ENCODE data around the gene SUN3.

The SUN3 gene

GRCh38 chr7:48045195-48045765, 16.4 kb upstream of the SUN3 start:
- in situ Hi-C loops (cut with MboI; ENCODE audit: low pct_unique_long_range_greater_than_20kb, low sequenced_read_pairs, unreplicated experiment), result no loop called here
- no peak for TF ChIP-seq CTCF (IDR thresholded peaks at IDR 0.05; ENCODE audit: extremely low read depth, insufficient read depth, missing control alignments)
- no peak for DNase-seq (ENCODE audit: low spot score)

- DNase-seq (ENCODE audit: low spot score), result no peak
Observed at GRCh38 chr7:48042636-48043035, 13.7 kb upstream of the SUN3 start.

GRCh38 chr7:48042216-48042615, 13.3 kb upstream of the SUN3 start:
- in situ Hi-C loops (cut with MboI; ENCODE audit: low pct_unique_long_range_greater_than_20kb, low sequenced_read_pairs, unreplicated experiment), result no loop called here
- DNase-seq (ENCODE audit: low spot score), result no peak
- TF ChIP-seq CTCF (IDR thresholded peaks at IDR 0.05; ENCODE audit: extremely low read depth, insufficient read depth, missing control alignments), result no peak

More at GRCh38 chr7:48042636-48043035, 13.7 kb upstream of the SUN3 start:
- no peak for TF ChIP-seq CTCF (IDR thresholded peaks at IDR 0.05; ENCODE audit: extremely low read depth, insufficient read depth, missing control alignments)
- in situ Hi-C loops (cut with MboI; ENCODE audit: low pct_unique_long_range_greater_than_20kb, low sequenced_read_pairs, unreplicated experiment), result no loop called here

- in situ Hi-C loops (cut with MboI; ENCODE audit: low pct_unique_long_range_greater_than_20kb, low sequenced_read_pairs, unreplicated experiment), result no loop called here
- DNase-seq (ENCODE audit: low spot score), result no peak
- TF ChIP-seq CTCF (IDR thresholded peaks at IDR 0.05; ENCODE audit: extremely low read depth, insufficient read depth, missing control alignments), result no peak
Observed at GRCh38 chr7:48041653-48041970, 12.7 kb upstream of the SUN3 start.

GRCh38 chr7:48040944-48041652, 12.2 kb upstream of the SUN3 start:
- in situ Hi-C loops (cut with MboI; ENCODE audit: low pct_unique_long_range_greater_than_20kb, low sequenced_read_pairs, unreplicated experiment), result no loop called here
- TF ChIP-seq CTCF (IDR thresholded peaks at IDR 0.05; ENCODE audit: extremely low read depth, insufficient read depth, missing control alignments), result no peak
- no peak for DNase-seq (ENCODE audit: low spot score)

GRCh38 chr7:48038815-48039506, 10.1 kb upstream of the SUN3 start:
- TF ChIP-seq CTCF (IDR thresholded peaks at IDR 0.05; ENCODE audit: extremely low read depth, insufficient read depth, missing control alignments), result no peak
- in situ Hi-C loops (cut with MboI; ENCODE audit: low pct_unique_long_range_greater_than_20kb, low sequenced_read_pairs, unreplicated experiment), result no loop called here
- no peak for DNase-seq (ENCODE audit: low spot score)
